HUDEP-2 (cell line): Measurements from ENCODE around the gene GRIN1.
"Not testable (repeated sequence)": the region's sequence is repeated elsewhere in the genome, so short reads cannot be mapped to it uniquely, and the experiment has no call there.

Source experiments
- DNase-seq, 76 experiments: peaks; one replicate each; lab custom pipeline; 2025; ENCODE audit not compliant: unreplicated experiment in 76 of 76; lab: John Stamatoyannopoulos, UW

Gene GRIN1

DNA sequence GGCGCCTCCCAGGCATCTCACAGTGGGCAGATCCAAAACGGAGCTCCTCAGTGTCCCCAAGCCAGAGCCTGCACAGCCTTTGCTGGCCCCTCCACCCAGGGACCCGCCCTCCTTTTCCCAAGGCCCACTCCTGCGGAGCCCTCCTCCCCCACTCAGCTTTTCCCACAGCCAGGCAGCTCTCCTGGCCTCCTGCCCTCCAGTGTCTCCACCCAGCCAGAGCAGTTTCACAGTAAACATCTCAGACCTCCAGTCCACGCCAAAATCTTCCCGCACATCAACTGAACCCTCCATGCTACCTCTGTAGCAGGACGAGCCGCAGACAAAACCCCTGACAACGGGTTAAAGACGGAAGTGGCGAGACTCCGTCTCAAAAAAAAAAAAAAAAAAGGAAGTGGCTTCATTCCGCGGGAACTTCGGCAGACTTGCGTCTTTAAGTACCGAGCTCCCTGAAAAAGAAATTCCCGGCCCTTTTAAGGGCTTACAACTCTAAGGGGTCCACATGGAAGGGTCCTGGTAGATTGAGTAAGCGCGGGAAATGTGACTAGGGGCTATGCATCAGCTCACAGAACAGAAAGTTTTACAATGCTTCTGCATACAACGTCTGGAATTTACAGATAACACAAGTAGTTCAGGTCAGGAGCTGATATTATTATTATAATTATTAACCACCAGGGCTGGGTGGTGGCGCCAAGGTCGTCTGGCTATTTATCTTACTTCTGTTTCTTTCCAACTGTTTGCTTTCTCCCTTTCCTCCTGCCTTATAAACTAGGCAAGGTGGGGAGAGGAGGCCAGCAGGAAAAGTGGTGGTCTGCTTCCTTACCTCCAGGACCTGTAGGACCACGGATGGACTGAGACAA, 11.4 kb upstream of the GRIN1 start:
- peak in 21 of 76 experiments; percentile 6 to 53 (median 29) for DNase-seq

DNA sequence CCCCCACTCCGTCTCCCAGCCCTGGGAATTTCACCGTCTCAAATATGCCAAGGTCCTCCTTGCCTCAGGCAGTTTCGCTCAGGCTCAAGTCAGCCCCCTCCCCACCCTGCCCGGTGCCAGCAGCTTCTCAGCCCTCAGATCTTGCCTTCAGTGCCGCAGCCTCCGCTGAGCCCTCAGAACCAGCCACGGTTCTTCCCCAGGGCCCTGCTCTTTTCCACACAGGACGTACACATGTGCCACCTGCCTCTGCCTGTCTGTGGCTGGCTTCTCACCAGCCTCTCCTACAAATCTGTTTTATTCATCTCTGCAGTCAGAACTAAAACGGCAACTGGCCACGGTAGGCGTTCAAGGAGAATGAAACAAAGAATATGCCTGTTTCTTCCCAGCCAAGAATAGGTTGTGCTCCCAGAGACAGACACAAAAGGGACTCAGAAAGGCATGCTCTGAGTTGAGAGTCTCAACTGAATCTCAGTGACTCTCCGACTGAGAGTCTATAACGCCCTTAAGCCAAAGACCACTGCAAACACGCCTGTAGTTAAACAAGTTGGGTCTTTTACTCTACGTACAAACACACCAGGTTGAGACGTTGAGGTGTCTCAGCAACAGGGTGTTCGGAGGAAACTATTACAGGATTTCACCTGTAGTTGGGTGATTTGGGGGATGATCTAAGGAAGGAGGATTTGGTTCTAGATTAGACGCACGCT, 10.6 kb upstream of the GRIN1 start:
- DNase-seq: peak in 3 of 76 experiments; percentile 3 to 30 (median 13)

DNA sequence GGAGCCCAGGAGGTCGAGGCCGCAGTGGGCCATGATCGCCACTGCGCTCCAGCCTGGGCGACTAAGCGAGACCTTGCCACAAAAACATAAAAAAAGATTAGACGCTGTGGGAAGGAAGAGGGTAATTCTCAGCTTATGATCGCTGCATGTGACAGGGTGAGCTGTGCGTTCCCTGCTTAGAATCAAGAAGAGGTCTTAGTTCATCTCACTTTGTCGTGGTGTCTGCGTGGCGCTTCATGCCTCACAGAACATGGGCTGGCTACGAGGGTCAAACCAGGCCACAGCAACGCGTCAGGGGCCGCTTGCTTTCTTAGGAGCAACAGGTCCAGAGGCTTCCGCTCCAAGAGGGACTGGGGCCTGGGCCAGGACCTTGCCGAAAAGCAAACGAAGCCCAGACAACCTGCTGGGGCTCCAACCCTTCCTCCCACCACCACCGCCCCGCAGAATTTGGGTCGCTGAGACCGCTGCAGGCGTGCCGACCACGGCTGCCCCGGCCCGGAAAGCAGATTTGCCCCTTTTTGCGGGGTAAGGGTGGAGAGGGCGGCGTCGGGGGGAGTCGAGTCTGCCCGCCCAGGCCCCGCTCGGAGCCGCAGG, 10.0 kb upstream of the GRIN1 start:
- peak in 1 of 76 experiments; percentile 26 for DNase-seq

DNA sequence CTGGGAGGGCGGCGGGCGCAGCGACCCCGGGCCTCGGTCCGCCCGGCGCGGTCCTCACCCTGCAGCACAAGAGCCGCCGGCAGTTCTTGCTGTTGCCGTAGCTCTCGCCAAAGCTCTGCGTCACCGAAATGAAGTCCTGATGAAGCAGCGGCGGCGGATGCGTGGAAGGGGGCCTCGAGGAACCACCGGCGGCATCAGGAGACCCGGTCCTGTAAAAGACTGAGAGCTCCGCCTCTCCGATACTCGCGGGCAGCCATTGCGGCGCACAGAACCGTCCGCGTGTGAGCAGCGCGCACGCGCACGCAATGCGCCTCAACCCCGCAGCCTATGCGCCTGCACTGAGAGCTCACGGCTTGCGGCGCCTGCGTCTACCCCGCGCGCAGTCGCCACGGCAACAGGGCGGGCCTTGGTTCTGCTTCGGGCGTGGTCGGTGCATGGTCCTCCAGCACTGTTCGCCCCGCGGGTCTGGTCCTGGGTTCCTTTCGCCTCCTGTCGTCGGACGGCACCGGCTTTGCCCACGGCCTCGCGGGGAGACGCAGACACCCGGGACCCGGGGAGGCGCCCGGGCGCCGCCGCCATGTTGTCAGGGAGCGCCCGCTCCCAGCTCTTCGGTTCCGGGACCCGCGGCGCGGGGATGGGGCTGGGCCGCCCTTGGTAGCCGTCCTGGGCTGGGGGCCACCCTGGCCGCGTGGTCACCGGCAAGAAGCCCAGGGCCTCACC, 9.3 kb upstream of the GRIN1 start:
- peak in 74 of 76 experiments; percentile 34 to 93 (median 80) for DNase-seq

DNA sequence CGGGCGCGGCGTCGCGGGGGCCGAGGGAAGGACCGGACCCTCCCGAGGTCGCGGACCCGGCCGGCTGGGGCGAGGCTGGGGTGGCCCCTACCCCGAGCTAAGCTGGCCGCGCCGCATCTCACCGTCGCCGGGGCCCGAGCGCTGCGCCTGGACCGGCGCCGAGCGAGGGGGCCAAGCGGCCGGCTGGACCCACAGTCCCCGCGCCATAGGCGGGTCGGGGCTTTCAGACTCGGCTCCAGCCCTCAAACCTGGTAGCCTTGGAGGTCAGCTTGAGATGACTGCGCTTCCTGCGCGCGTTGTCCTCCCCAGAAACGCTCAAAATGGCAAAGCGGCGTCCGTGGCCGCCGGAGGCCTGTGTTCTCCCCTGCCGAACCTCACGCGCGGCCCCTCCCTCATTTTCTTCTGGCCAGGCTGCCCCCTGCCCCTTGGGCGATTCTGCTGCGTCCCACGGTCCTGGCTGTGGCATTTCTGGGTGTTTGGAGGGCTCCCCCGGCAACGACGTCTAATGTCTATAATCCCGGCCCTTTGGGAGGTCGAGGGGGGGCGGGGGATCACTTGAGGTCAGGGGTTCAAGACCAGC, 8.7 kb upstream of the GRIN1 start:
- no peak for DNase-seq

DNA sequence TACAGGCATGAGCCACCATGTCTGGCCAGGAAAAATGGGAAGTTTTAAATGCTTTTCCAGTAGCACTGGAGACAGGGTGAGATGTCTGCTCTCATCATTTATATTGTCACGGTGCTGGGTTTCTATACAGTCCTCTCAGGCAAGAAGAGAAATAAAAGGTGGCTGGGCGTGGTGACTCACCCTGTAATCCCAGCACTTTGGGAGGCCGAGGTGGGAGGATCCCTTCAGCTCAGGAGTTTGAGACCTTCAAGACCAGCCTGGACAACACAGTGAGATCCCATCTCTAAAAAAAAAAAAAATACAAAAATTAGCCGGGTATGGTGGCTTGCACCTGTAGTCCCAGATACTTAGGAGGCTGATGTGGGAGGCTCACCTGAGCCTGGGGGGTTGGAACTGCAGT, 4.8 kb upstream of the GRIN1 start:
- DNase-seq: no peak

DNA sequence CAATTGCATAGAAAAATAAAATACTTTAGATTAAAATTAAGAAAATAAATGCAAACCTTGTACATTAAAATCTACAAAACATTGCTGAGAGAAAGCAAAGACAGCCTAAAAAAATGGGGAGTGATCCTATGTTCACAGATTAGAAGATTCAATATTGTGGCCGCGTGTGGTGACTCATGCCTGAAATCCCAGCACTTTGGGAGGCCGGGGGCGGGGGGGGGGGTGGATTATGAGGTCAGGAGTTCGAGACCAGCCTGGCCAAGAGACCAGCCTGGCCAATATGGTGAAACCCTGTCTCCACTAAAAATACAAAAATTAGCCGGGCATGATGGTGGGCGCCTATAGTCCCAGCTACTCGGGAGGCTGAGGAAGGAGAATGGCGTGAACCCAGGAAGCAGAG, 3.8 kb upstream of the GRIN1 start:
- DNase-seq: not testable (repeated sequence)

DNA sequence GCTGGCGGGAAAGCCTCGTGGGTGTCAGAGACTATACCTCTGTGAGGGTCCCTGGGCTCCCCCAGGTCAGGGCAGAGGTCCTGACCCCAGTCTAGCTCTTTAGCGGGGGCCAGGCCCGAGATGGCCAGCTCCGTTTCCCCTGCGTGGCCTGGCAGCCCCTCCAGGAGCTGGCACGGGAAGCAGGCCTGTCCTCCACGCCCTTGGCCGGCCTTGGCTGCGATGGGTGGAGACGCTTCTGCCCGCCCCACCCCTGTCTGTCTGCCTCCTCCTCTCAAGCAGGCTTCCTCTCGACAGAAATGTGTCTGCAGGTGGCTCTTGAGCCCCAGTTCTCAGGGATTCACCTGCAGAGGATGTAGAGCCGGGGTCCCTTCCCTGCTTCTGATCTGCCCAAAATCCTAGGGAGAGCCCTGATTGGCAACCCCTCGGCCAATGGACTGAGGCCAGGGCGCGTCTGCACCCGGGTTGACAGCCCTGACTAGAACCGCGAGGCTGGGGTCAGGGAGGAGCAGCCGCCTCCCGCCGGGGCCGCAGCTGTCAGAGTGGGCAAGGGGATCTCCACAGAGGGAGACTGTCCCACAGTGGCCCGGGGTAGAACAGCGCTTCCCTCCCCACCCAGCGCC, 2.6 kb upstream of the GRIN1 start:
- peak in 46 of 76 experiments; percentile 6 to 61 (median 42) for DNase-seq

DNA sequence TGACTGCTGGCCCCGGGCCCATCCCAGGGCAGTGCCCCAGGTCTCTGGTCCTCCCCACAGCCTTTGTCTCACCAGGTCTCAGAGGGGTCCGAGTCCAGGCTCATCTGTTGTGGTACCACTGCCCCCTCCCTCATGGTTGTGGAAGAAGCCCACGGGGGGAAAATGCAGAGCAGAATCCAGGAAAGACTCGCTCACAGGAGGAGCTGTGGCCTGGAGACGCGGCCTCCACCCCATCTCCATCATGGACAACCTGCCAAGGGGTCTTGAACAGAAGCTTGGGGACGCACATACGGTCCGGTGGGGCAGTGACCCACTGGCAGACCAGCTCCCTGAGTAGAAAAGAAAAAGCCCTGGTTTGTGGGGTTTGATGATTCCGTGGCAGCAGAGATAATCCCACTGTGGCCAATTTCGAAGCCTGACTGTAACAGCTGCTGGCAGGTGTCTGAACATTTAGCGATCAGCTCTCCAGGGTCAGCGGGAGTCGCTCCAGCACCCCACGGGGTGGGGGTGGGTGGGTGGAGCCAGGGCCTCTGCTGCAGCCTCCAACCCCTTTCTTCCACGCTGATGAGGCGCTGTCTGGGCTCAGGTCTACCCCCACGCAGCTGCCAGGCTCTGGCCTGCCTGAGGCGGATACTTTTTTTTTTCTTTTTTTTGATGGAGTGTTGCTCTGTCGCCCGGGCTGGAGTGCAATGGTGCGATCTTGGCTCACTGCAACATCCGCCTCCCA, 1.9 kb upstream of the GRIN1 start:
- no peak for DNase-seq

DNA sequence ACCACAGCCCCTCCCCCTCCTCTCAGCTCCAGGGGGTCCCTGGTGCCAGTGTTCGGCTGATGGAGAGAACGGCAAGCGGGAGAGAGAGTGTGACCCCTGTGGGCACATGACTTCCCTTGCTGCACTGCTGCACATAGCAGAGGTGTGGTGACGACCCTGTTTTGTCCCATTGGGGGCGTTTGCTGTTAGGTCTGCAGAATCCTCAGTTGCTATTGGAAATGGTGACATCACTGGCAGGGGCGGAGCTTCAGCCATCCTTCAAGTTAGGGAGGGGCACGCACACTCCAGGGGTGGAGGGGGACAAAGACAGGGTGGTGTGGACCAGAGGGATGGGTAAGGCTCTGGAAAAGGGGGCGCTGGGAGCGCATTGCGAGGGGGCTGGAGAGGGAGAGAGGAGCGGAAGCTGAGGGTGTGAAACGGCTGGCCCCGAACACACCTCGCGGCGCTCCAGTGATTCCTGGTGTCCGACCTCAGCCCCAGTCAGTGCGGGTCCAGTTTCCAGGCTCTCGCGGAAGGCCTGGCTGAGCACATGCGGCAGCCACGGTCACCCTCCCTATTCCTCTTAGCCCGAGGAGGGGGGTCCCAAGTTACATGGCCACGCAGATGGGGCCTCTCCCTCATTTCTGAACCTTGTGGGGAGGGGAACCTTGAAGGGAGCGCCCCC, 764 bp upstream of the GRIN1 start:
- DNase-seq: no peak

DNA sequence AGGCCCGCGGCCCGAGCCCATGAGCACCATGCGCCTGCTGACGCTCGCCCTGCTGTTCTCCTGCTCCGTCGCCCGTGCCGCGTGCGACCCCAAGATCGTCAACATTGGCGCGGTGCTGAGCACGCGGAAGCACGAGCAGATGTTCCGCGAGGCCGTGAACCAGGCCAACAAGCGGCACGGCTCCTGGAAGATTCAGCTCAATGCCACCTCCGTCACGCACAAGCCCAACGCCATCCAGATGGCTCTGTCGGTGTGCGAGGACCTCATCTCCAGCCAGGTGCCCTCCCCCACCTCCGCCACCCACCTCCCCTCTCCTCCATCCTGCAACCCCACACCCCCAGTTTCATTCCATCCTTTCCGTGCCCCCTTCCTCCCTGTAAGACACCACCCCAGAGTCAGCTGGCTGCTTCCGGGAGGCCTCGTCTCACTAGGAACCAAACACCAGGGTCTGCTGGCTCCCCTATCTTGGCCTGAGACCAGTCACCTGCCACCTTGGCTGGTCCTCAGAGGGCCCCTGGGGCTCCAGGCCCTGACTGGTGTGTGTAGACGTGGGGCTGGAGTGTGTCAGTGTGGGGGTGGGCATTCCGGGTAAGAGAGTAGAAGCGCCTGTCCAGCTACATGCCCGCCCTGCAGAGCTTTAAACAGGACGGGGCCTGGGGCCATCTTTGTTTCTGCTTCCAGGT, 655 bp downstream of the GRIN1 start:
- DNase-seq: no peak

DNA sequence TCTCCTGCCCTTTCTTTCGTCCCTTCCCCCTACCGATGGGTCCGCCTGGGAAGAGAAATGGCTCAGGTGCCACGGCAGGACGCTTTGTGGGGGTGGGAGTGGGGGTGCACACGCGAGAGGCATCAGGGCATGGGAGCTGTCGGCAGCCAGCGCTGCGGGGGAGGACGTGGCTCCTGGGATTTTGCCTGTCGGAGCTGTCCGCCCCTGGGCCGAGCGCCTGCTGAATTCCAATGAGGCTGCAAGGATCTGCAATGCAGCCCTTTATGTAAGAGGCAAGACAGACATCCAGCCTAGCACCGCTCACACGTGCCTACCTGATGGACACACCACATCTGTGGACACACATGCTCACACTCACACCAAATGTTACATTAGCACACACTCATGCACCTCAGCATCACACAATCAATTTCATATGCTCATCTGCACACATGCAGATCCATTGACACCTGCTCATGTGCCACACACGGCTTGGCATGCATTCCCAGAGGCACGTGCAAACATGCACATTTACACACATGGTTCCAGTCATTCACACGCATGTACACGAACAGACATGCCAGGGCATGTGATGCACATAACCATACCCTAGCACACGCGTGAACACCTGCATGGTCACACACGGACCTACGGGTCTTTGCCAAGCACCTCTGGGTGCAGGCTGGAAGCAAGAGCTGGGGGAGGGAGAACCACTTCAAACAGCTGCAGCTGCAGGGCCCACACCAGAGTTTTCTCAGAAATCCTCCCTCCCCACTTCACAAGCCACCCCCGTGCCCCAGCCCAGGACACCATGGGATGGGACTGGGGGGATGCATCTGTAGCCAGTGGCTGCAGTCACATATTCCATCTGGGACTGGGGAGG, 1.4 kb downstream of the GRIN1 start:
- DNase-seq: no peak

DNA sequence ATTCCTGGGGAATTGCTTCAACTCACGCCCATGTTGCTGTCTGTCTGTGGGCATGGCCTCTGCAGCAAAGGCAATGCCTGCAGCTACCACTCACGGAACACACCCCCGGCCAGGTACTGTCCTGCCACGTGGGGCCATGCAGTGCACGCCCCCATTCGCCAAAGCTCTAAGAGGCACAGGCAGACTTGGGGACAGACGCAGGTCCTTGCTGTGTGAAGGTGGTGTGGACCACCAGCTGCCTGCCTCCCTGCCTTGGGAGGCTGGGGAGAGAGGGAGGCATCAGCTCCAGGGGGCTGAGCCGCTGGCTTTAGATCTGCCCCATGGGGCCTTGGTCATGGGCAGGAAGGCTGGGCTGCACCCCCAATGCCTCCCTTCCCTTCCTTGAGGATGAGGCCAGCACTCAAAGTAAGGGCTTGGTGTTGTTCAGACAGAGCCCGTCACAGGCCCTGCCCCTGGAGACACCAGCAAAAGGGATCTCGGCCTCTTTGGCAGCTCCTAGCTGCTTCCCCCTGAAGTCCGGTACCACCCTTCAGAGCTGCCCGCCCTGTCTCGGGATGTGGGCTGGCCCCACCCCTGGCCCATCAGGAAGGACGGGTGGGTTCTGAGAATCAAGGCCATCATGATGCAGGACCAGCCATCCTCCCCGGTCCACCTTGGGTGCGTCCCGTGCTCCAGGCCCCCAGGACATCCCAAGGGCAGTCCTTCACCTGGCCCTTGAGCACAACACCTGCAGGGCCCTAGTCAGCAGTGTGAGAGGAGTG, 2.3 kb downstream of the GRIN1 start:
- no peak for DNase-seq

DNA sequence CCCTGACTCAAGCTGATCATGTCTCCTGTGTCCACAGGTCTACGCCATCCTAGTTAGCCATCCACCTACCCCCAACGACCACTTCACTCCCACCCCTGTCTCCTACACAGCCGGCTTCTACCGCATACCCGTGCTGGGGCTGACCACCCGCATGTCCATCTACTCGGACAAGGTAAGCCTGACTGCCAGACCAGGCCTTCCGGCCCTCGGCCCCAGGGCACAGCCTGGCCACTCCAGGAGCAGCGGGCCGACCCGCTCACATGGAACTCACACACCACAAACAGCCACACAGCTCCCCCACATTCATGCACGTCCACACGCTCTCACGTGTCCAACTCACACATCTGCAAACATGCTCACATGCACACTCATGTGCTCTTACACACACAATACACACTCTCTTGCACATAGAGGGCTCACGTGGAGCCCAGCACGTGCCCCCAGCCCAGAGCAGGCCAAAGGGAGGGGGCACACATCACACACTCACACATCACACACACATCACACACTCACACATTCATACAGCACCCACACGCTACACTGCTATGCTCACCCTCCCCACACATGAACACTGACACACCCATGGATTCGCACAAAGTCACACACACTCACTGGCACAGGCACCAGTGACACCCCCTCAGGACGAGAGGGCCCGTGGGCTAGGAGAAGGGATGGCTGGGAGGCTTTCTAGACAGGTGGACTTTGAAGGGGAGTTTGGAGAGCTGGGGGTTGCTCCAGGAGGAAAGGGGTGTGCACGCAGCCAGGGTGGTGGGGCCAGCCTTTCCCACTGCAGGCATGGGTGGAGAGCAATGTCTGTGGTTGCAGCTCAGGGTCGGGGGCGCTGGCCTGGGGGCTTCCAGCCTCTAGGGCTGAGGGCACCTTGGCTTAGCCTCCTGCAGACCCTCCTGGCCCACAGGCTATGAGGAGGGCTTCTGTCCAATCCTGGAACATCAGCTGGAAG, 3.3 kb downstream of the GRIN1 start:
- DNase-seq: no peak

DNA sequence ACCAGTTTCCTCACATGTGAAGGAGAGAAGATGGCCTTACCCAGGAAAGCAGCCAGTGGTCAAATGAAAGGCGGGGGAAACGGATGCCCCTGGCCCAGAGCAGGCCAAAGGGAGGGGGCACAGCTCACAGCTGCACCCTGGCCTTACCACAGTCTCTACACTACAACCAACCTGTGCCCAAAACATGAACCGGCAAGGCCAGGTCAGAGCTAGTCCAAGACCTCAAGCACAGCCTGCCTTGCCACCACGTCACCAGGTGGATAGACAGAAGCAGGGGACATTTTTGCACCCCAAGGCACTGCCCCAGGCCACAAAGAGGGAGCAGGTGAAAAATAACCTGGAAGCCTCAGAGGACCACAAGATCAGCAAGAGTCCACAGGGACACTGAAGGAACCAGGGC, 4.5 kb downstream of the GRIN1 start:
- no peak for DNase-seq
